NCI-H82 treated with DMSO at 0.1 percent for 48 hours (cell line): ENCODE measurements around the gene AKAP13.
"Not testable (repeated sequence)": the region's sequence is repeated elsewhere in the genome, so short reads cannot be mapped to it uniquely, and the experiment has no call there.

ENCODE experiments used
- DNase-seq: peaks from one replicate; lab custom pipeline; 2025; ENCODE audit not compliant: unreplicated experiment; lab: John Stamatoyannopoulos, UW

AKAP13 gene

GRCh38 chr15:85777250-85778106 is 397.1 kb downstream of the AKAP13 start:
- DNase-seq, result no peak

- DNase-seq, result no peak
Measured at GRCh38 chr15:85778107-85778776, 397.8 kb downstream of the AKAP13 start.

GRCh38 chr15:85779249-85779648 is 398.8 kb downstream of the AKAP13 start:
- DNase-seq, result no peak

- DNase-seq, result no peak
Measured at GRCh38 chr15:85780225-85780985, 400.0 kb downstream of the AKAP13 start.

GRCh38 chr15:85781099-85781498 is 400.7 kb downstream of the AKAP13 start:
- DNase-seq, result no peak

- no peak for DNase-seq
Measured at GRCh38 chr15:85782064-85782463, 401.7 kb downstream of the AKAP13 start.

GRCh38 chr15:85785887-85786780 is 405.7 kb downstream of the AKAP13 start:
- DNase-seq, result peak; percentile 3

- DNase-seq, result no peak
Measured at GRCh38 chr15:85786781-85787114, 406.3 kb downstream of the AKAP13 start.

- DNase-seq, result no peak
Measured at GRCh38 chr15:85788771-85789495, 408.5 kb downstream of the AKAP13 start.

- DNase-seq, result no peak
Measured at GRCh38 chr15:85789496-85789875, 409.1 kb downstream of the AKAP13 start.

GRCh38 chr15:85792102-85792731 is 411.8 kb downstream of the AKAP13 start:
- DNase-seq, result no peak

GRCh38 chr15:85792912-85793590 is 412.6 kb downstream of the AKAP13 start:
- DNase-seq, result no peak

- no peak for DNase-seq
Measured at GRCh38 chr15:85793641-85794597, 413.5 kb downstream of the AKAP13 start.

- DNase-seq, result peak; percentile 84
Measured at GRCh38 chr15:85794598-85795336, 414.4 kb downstream of the AKAP13 start, which contains the start of gene KLHL25. TSS of gene KLHL25 (minus strand) at chr15:85794925. CDS start at chr15:85769810, 25,115 bp downstream.

- DNase-seq, result peak; percentile 90
Measured at GRCh38 chr15:85795337-85796305, 415.2 kb downstream of the AKAP13 start.

GRCh38 chr15:85796371-85796770 is 416.0 kb downstream of the AKAP13 start:
- not testable (repeated sequence) for DNase-seq
